Activated CD4-positive, alpha-beta T cell treated with anti-CD3 and anti-CD28 coated beads for 24 hours (primary cell): Measurements from ENCODE around the gene CHD5.
"Not testable (repeated sequence)": the region's sequence is repeated elsewhere in the genome, so short reads cannot be mapped to it uniquely, and the experiment has no call there.

Experiments used
- DNase-seq, 2 donors: peaks; one replicate each; pipeline ENCODE4 v3.0.0-alpha.2; 2020; ENCODE audit warnings: low read depth in 2 of 2

Gene CHD5

GRCh38 chr1:6086358-6086757 is 93.8 kb downstream of the CHD5 start:
- no peak for DNase-seq

GRCh38 chr1:6085666-6086065 is 94.5 kb downstream of the CHD5 start:
- DNase-seq = no peak

- no peak for DNase-seq
These were observed 95.2 kb downstream of the CHD5 start for GRCh38 chr1:6084781-6085495.

GRCh38 chr1:6083801-6084446 is 96.2 kb downstream of the CHD5 start:
- DNase-seq = no peak

GRCh38 chr1:6083385-6083784 is 96.7 kb downstream of the CHD5 start:
- DNase-seq = no peak

- DNase-seq = no peak
These were observed 97.6 kb downstream of the CHD5 start for GRCh38 chr1:6082430-6082971.

- DNase-seq = no peak
These were observed 98.2 kb downstream of the CHD5 start for GRCh38 chr1:6081901-6082300.

GRCh38 chr1:6080469-6080868 is 99.7 kb downstream of the CHD5 start:
- no peak for DNase-seq

GRCh38 chr1:6077919-6078318 is 102.2 kb downstream of the CHD5 start:
- no peak for DNase-seq

- DNase-seq = no peak
These were observed 102.6 kb downstream of the CHD5 start for GRCh38 chr1:6077506-6077905.

GRCh38 chr1:6077061-6077460 is 103.1 kb downstream of the CHD5 start:
- DNase-seq = not testable (repeated sequence)

- no peak for DNase-seq
These were observed 104.4 kb downstream of the CHD5 start for GRCh38 chr1:6075748-6076147.

GRCh38 chr1:6074192-6074901 is 105.8 kb downstream of the CHD5 start:
- DNase-seq = no peak

GRCh38 chr1:6073480-6074053 is 106.6 kb downstream of the CHD5 start:
- no peak for DNase-seq

GRCh38 chr1:6072774-6073479 is 107.2 kb downstream of the CHD5 start:
- no peak for DNase-seq

GRCh38 chr1:6071219-6071618 is 108.9 kb downstream of the CHD5 start:
- no peak for DNase-seq

- no peak for DNase-seq
These were observed 109.6 kb downstream of the CHD5 start for GRCh38 chr1:6070450-6070974.

GRCh38 chr1:6069573-6069972 is 110.5 kb downstream of the CHD5 start:
- no peak for DNase-seq

GRCh38 chr1:6068932-6069331 is 111.2 kb downstream of the CHD5 start:
- DNase-seq = no peak

GRCh38 chr1:6068073-6068472 is 112.0 kb downstream of the CHD5 start:
- DNase-seq = no peak

- no peak for DNase-seq
These were observed 113.4 kb downstream of the CHD5 start for GRCh38 chr1:6066680-6067079.
